IMR-90 (cell line): ENCODE data around the gene HNRNPL.
A peak's percentile ranks its signal among the peaks of the same experiment; 100 is the strongest.

Source experiments
- FOS ChIP-seq: fragments of 150-350 bp; IDR thresholded peaks from 2 replicates; pipeline ENCODE4 v1.6.1; 2016; ENCODE audit warnings: low read depth, low read length
- MAFK ChIP-seq: IDR thresholded peaks from 2 replicates; pipeline ENCODE4 v1.6.1; 2012; ENCODE audit warnings: low read depth, low read length, improper control_type of control experiment
- MXI1 ChIP-seq: IDR thresholded peaks from 2 replicates; pipeline ENCODE4 v1.6.1; 2012; ENCODE audit warnings: low read depth, mild to moderate bottlenecking, low read length, moderate library complexity, borderline replicate concordance
- NFE2L2 ChIP-seq: fragments of 150-350 bp; IDR thresholded peaks from 2 replicates; pipeline ENCODE4 v1.6.1; 2016; ENCODE audit warnings: low read depth, mild to moderate bottlenecking, low read length
- POLR2A ChIP-seq: IDR thresholded peaks from 2 replicates; pipeline ENCODE4 v1.6.1; 2012; ENCODE audit warnings: mild to moderate bottlenecking, low read depth, low read length
- RCOR1 ChIP-seq: IDR thresholded peaks from 2 replicates; pipeline ENCODE4 v1.6.1; 2012; ENCODE audit warnings: mild to moderate bottlenecking, low read length, improper control_type of control experiment; ENCODE audit not compliant: insufficient replicate concordance
- TF ChIP-seq, protein P1 (sequence below): conservative IDR thresholded peaks from 2 replicates; pipeline ENCODE4 v1.5.1; 2012; ENCODE audit warnings: mild to moderate bottlenecking, low read depth, low read length, improper control_type of control experiment

- TF ChIP-seq MAFK (peak; percentile 5; the same call in 1 of the 2 replicates), RCOR1 (peak; percentile 36), POLR2A (no peak), NFE2L2 (no peak), MXI1 (no peak), FOS (0 out of 2 replicates have a peak, but pooled peaks have one; percentile 12)
- TF ChIP-seq, protein P1, sequence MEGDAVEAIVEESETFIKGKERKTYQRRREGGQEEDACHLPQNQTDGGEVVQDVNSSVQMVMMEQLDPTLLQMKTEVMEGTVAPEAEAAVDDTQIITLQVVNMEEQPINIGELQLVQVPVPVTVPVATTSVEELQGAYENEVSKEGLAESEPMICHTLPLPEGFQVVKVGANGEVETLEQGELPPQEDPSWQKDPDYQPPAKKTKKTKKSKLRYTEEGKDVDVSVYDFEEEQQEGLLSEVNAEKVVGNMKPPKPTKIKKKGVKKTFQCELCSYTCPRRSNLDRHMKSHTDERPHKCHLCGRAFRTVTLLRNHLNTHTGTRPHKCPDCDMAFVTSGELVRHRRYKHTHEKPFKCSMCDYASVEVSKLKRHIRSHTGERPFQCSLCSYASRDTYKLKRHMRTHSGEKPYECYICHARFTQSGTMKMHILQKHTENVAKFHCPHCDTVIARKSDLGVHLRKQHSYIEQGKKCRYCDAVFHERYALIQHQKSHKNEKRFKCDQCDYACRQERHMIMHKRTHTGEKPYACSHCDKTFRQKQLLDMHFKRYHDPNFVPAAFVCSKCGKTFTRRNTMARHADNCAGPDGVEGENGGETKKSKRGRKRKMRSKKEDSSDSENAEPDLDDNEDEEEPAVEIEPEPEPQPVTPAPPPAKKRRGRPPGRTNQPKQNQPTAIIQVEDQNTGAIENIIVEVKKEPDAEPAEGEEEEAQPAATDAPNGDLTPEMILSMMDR: no peak
Observed at GRCh38 chr19:38831142-38831605, 18.6 kb downstream of the HNRNPL start.
